Fibroblast of lung (primary cell): Measurements from ENCODE around the gene KRT3.

Experiments used
- EZH2 ChIP-seq: IDR thresholded peaks from 2 replicates; pipeline ENCODE4 v1.5.1; 2012; ENCODE audit warnings: low read length, control low read depth, mild to moderate bottlenecking; ENCODE audit errors: missing control alignments
- TF ChIP-seq, protein P1 (sequence below), 2 donors: IDR thresholded peaks in 1 of 2; conservative IDR thresholded peaks in 1 of 2; 1 replicate in 1 of 2; 2 replicates in 1 of 2; pipeline ENCODE4 v1.5.1; 2011 to 2012; ENCODE audit warnings: low read length in 2 of 2, control low read depth in 1 of 2, inconsistent platforms in 1 of 2, low read depth in 1 of 2, mild to moderate bottlenecking in 1 of 2

DNA sequence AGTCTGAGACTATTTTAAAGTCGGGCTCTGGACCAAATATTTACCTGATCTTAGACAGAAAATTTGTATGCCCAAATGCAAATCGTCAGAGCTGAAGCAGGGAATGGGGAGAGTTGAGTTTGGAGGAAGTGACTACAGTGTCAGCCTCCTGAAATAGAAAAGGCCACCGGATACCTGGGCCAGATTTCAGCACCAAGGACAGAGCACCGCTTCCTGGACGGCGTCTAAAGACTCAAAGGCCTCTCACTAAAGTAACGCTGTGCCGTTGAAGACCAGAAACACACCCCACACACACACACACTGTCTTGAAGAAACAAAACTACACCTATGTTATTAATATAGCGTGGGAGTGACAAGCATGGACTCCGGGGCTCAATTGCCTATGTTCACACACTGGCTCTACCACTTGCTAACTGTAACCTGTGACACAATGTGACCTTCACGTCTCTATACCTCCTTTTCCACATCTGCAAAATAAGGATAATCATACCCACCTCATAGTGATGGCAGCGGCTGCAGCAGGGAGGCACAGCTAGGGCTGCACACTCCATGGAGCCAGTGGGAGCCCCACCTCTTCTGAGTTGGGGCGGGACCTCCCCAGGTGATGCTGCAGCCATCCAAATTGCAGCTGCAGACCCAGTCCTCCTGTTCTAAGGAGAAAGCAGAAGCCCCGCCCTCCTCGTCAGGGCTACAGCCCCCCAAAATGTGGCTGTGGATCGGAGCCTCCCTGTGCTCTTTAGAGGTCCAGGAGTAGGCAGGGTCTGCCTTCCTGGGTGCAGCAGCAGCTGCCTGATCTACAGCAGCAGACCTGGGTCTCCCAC, 54.3 kb downstream of the KRT3 start:
- TF ChIP-seq, protein P1, sequence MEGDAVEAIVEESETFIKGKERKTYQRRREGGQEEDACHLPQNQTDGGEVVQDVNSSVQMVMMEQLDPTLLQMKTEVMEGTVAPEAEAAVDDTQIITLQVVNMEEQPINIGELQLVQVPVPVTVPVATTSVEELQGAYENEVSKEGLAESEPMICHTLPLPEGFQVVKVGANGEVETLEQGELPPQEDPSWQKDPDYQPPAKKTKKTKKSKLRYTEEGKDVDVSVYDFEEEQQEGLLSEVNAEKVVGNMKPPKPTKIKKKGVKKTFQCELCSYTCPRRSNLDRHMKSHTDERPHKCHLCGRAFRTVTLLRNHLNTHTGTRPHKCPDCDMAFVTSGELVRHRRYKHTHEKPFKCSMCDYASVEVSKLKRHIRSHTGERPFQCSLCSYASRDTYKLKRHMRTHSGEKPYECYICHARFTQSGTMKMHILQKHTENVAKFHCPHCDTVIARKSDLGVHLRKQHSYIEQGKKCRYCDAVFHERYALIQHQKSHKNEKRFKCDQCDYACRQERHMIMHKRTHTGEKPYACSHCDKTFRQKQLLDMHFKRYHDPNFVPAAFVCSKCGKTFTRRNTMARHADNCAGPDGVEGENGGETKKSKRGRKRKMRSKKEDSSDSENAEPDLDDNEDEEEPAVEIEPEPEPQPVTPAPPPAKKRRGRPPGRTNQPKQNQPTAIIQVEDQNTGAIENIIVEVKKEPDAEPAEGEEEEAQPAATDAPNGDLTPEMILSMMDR (conservative IDR thresholded peaks at IDR 0.05 in 1 of 2, IDR thresholded peaks at IDR 0.05 in 1 of 2; ENCODE audit: low read depth in 1 of 2, low read length in 2 of 2) = no peak
- TF ChIP-seq EZH2 = no peak
